WTC11 (cell line): ENCODE data around the gene CCDC61. TPM values are rescaled to one million over a fixed set of nuclear protein-coding genes. Genes with fewer than 3 reads are reported as not detected.
A peak's percentile ranks its signal among the peaks of the same experiment; 100 is the strongest.

Experiments
- ATAC-seq: fragments of 200-7000 bp; cut with Tn5 transposase; 2 replicates; pipeline ENCODE4 v1.10.0; 2021; ENCODE audit warnings: mild to moderate bottlenecking, moderate library complexity
- CTCF ChIA-PET: fragments of 300-600 bp; sonication (Branson Sonifier 250); formaldehyde crosslinking; loops from one replicate; lab custom pipeline; 2021; ENCODE audit warnings: antibody characterized with exemption; lab: Charles Lee
- POLR2A ChIA-PET: fragments of 350-600 bp; sonication (Branson Sonifier 250); formaldehyde crosslinking; loops from one replicate; lab custom pipeline; 2021; ENCODE audit warnings: antibody characterized with exemption; lab: Charles Lee
- DNase-seq: peaks from one replicate; pipeline ENCODE4 v3.0.0; 2021; ENCODE audit warnings: low spot score
- H3K27ac Mint-ChIP-seq: 2 replicates; pipeline ENCODE4 v1.8.0; 2021; ENCODE audit warnings: mixed read lengths
- H3K27me3 Mint-ChIP-seq: 2 replicates; pipeline ENCODE4 v1.8.0; 2021; ENCODE audit warnings: low read depth, mild to moderate bottlenecking, moderate library complexity, mixed read lengths
- H3K36me3 Mint-ChIP-seq: 2 replicates; pipeline ENCODE4 v1.8.0; 2021; ENCODE audit warnings: mixed read lengths
- H3K4me1 Mint-ChIP-seq: 2 replicates; pipeline ENCODE4 v1.8.0; 2022; ENCODE audit warnings: mixed read lengths
- H3K4me3 Mint-ChIP-seq: 2 replicates; pipeline ENCODE4 v1.8.0; 2021; ENCODE audit warnings: mild to moderate bottlenecking, moderate library complexity, mixed read lengths
- H3K9me3 Mint-ChIP-seq: 2 replicates; pipeline ENCODE4 v1.8.0; 2021; ENCODE audit warnings: mixed read lengths
- E2F4 ChIP-seq: sonication (generic); formaldehyde crosslinking; IDR thresholded peaks from 2 replicates; pipeline ENCODE4 v1.8.1; 2022; ENCODE audit warnings: low read depth, mild to moderate bottlenecking, moderate library complexity, missing genetic modification reagents, borderline replicate concordance
- ESRRA ChIP-seq: sonication (generic); formaldehyde crosslinking; IDR thresholded peaks from 2 replicates; pipeline ENCODE4 v1.8.1; 2022; ENCODE audit warnings: mild to moderate bottlenecking, missing genetic modification reagents, borderline replicate concordance
- FOXP1 ChIP-seq: sonication (generic); formaldehyde crosslinking; IDR thresholded peaks from 2 replicates; pipeline ENCODE4 v1.8.0; 2022; ENCODE audit warnings: missing genetic modification reagents, mild to moderate bottlenecking, moderate library complexity, borderline replicate concordance
- MAX ChIP-seq: sonication (generic); formaldehyde crosslinking; IDR thresholded peaks from 2 replicates; pipeline ENCODE4 v1.8.0; 2022; ENCODE audit warnings: mild to moderate bottlenecking, missing genetic modification reagents
- NFE2L1 ChIP-seq: sonication (generic); formaldehyde crosslinking; IDR thresholded peaks from 2 replicates; pipeline ENCODE4 v1.8.1; 2023; ENCODE audit warnings: missing genetic modification reagents
- RELA ChIP-seq: sonication (generic); formaldehyde crosslinking; IDR thresholded peaks from 2 replicates; pipeline ENCODE4 v1.8.1; 2022; ENCODE audit warnings: missing genetic modification reagents, mild to moderate bottlenecking, borderline replicate concordance
- SP1 ChIP-seq: sonication (generic); formaldehyde crosslinking; conservative IDR thresholded peaks from 2 replicates; pipeline ENCODE4 v1.8.1; 2022; ENCODE audit warnings: missing genetic modification reagents
- TP53 ChIP-seq: sonication (generic); formaldehyde crosslinking; IDR thresholded peaks from 2 replicates; pipeline ENCODE4 v1.8.1; 2023; ENCODE audit warnings: mild to moderate bottlenecking, missing genetic modification reagents
- ZNF219 ChIP-seq: sonication (generic); formaldehyde crosslinking; IDR thresholded peaks from 2 replicates; pipeline ENCODE4 v1.8.0; 2023; ENCODE audit warnings: missing genetic modification reagents, mild to moderate bottlenecking, borderline replicate concordance
- ZNF281 ChIP-seq: sonication (generic); formaldehyde crosslinking; IDR thresholded peaks from 2 replicates; pipeline ENCODE4 v1.8.0; 2023; ENCODE audit warnings: mild to moderate bottlenecking, missing genetic modification reagents
- total RNA-seq: library from RNA; stranded (reverse); gene quantifications from 3 replicates; pipeline ENCODE4 v1.2.3, GENCODE V29; 2021
- TF ChIP-seq, protein P1 (sequence below): sonication (generic); formaldehyde crosslinking; IDR thresholded peaks from 2 replicates; pipeline ENCODE4 v1.8.1; 2022; ENCODE audit warnings: missing genetic modification reagents, borderline replicate concordance
- TF ChIP-seq, protein P2 (sequence below): sonication (generic); formaldehyde crosslinking; IDR thresholded peaks from 2 replicates; pipeline ENCODE4 v1.8.1; 2023; ENCODE audit warnings: mild to moderate bottlenecking, missing genetic modification reagents, moderate library complexity
- TF ChIP-seq, protein P3 (sequence below): sonication (generic); formaldehyde crosslinking; IDR thresholded peaks from 2 replicates; pipeline ENCODE4 v1.8.0; 2022; ENCODE audit warnings: mild to moderate bottlenecking, missing genetic modification reagents
- TF ChIP-seq, protein P4 (sequence below): fragments of 250-450 bp; sonication (Bioruptor Pico); IDR thresholded peaks from 2 replicates; pipeline ENCODE4 v1.9.0; 2021; ENCODE audit warnings: moderate library complexity, mild to moderate bottlenecking, inconsistent platforms, borderline replicate concordance

Gene CCDC61
- total RNA-seq, 1 experiment from 2014 or later: 33.7 TPM

DNA sequence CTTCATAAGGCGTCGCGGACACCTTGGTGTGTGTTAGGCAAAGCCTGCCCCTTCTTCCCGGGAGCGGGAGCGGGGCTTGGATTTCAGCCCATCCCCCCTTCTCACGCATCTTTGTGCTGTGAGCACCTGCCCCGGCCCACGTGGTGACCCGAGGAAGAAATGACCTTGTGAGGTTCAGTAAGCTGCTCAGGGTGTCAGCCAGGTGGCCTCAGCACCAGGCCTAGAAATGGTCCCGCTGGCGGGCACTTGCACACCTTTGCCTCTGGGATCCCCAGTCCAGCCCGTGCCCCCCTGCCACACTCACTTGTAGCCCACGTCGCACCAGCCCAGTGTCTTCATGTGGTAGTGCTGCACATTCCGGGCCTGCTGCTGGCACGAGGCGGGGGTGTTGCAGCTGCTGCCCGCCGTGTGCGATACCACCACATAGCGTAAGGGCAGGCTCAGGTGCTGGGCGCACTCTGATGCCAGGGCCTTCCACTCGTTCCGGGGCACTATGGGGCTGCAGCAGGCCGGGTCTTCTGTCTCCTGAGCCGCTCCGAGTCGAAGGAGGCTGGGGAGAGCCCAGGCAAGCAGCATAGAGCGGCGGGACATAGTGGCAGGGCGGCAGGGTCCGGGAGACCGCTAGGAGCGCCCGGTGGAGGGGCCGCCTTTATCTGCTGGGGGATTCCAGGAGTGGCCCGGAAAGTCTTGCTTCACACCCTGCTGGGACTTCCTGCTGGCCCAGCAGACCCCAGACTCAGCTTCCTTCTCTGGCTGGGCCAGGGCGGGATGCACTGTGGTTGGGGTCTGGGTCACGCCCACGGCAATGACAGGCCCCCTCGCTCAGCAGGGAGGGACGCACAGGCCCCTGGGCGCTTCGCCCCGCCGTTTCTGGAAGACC lies 27.4 kb downstream of the CCDC61 start, which contains the start of gene PGLYRP1:
PGLYRP1 (minus strand) TSS at position 623 of the 880 bp plus-strand sequence; CDS start at position 591, 32 bp downstream.
- H3K36me3 Mint-ChIP-seq: peaks cover 12% of the 10 kb centered on the region
- peaks cover 16% of the 10 kb centered on the region for H3K4me1 Mint-ChIP-seq
- peak within 1 kb of the TSS; percentile 68; the same call in 1 of the 2 replicates for H3K27ac Mint-ChIP-seq
- ChIA-PET CTCF (interaction anchor here (0.6 to 5.0 kb wide), 8 partner anchors 10 to 278 kb away, joined by 3 to 64 read pairs (median 3); partner anchors contain the start of gene NANOS2), POLR2A (no interaction called here)
- TF ChIP-seq NFE2L1 (CRISPR knock-in tag) (no peak), MAX (CRISPR knock-in tag) (peak; percentile 77), SP1 (no peak), ZNF281 (CRISPR knock-in tag) (peak; percentile 72; the same call in 1 of the 2 replicates), RELA (CRISPR knock-in tag) (0 out of 2 replicates have a peak, but pooled peaks have one; percentile 20), ZNF219 (no peak), E2F4 (0 out of 2 replicates have a peak, but pooled peaks have one; percentile 33), TP53 (CRISPR knock-in tag) (0 out of 2 replicates have a peak, but pooled peaks have one; percentile 17), FOXP1 (CRISPR knock-in tag) (peak; percentile 63), ESRRA (0 out of 2 replicates have a peak, but pooled peaks have one; percentile 21)
- TF ChIP-seq, protein P1, sequence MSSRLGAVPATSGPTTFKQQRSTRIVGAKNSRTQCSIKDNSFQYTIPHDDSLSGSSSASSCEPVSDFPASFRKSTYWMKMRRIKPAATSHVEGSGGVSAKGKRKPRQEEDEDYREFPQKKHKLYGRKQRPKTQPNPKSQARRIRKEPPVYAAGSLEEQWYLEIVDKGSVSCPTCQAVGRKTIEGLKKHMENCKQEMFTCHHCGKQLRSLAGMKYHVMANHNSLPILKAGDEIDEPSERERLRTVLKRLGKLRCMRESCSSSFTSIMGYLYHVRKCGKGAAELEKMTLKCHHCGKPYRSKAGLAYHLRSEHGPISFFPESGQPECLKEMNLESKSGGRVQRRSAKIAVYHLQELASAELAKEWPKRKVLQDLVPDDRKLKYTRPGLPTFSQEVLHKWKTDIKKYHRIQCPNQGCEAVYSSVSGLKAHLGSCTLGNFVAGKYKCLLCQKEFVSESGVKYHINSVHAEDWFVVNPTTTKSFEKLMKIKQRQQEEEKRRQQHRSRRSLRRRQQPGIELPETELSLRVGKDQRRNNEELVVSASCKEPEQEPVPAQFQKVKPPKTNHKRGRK (CRISPR knock-in tag): no peak
- TF ChIP-seq, protein P2, sequence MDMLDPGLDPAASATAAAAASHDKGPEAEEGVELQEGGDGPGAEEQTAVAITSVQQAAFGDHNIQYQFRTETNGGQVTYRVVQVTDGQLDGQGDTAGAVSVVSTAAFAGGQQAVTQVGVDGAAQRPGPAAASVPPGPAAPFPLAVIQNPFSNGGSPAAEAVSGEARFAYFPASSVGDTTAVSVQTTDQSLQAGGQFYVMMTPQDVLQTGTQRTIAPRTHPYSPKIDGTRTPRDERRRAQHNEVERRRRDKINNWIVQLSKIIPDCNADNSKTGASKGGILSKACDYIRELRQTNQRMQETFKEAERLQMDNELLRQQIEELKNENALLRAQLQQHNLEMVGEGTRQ (CRISPR knock-in tag): peak; percentile 31; the same call in 1 of the 2 replicates
- TF ChIP-seq, protein P3, sequence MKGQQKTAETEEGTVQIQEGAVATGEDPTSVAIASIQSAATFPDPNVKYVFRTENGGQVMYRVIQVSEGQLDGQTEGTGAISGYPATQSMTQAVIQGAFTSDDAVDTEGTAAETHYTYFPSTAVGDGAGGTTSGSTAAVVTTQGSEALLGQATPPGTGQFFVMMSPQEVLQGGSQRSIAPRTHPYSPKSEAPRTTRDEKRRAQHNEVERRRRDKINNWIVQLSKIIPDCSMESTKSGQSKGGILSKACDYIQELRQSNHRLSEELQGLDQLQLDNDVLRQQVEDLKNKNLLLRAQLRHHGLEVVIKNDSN (CRISPR knock-in tag): peak; percentile 37; the same call in 1 of the 2 replicates
- TF ChIP-seq, protein P4, sequence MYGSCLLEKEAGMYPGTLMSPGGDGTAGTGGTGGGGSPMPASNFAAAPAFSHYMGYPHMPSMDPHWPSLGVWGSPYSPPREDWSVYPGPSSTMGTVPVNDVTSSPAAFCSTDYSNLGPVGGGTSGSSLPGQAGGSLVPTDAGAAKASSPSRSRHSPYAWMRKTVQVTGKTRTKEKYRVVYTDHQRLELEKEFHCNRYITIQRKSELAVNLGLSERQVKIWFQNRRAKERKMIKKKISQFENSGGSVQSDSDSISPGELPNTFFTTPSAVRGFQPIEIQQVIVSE (CRISPR knock-in tag): no peak
- no peak within 1 kb of the TSS for H3K4me3 Mint-ChIP-seq
- peaks cover 12% of the 10 kb centered on the region for H3K9me3 Mint-ChIP-seq
- H3K27me3 Mint-ChIP-seq: no peaks in the 10 kb centered on the region; the same call in 1 of the 2 replicates
- ATAC-seq (peak; percentile 17), DNase-seq (peak; percentile 47)
